IPS DF 4.7 (cell line): Measurements from ENCODE around the gene C1QA.
"Not testable (repeated sequence)": the region's sequence is repeated elsewhere in the genome, so short reads cannot be mapped to it uniquely, and the experiment has no call there.

Experiments
- DNase-seq: peaks from one replicate; pipeline ENCODE4 v3.0.0-alpha.2; 2013; ENCODE audit warnings: low spot score; ENCODE audit errors: extremely low read depth

The C1QA gene

DNA sequence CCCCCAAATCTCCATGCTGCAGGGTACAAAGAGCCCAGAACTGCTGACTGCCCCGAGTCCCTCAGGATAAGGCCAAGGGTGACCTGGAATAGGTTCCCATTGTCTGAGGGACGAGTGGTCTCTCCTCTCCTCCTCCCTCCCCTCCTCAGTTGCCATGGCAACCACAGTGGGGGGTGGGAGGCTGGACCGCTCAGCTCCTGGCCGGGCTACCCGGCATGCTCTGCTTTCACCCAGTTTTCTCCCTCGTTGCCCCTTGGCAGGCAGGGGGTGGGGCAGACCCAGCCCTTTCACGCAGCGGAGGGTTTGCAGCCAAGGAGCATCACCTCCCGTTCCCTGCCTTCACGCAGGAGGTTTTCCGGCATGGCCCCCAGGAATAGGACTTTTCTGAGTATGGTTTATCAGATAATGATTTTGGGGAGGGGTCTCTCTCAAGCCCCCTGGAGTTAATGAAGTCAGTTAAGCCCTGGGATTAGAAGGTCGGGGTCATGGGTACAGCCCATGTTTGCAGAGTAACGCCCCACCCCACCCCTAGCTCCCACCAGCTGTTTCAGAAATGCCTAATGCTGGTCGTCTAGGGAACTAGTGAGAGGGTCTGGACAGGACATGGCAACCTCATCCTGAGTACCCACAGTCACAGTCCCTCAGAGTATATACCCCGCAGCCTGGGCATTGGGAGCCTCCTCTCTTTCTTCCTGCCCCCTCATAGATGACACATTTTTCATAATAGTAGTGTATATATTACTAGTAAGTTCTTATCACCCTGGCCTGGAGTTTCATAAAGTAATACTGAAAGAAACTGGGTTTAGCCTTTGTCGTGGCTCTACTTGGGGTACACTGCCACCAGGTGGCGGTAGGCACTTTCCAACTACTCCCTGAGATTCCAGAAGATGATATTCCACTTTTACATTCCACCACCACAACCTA lies 37.3 kb downstream of the C1QA start:
- no peak for DNase-seq

DNA sequence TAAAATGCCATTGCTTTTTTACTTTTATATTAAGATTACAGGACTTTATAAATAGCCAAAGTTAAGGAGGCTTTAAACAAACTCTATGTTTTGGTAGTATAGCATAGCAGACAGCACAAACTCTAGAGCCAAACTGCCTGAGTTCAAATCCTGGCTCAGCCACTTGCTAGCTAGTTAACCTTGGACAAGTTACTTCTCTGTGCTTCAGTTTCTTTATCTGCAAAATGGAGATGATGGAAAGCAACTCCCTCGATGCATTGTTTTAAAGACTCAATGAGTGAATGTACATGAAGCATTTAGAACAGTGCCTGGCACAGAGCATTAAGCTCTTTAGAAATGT lies 38.0 kb downstream of the C1QA start:
- DNase-seq, result no peak

DNA sequence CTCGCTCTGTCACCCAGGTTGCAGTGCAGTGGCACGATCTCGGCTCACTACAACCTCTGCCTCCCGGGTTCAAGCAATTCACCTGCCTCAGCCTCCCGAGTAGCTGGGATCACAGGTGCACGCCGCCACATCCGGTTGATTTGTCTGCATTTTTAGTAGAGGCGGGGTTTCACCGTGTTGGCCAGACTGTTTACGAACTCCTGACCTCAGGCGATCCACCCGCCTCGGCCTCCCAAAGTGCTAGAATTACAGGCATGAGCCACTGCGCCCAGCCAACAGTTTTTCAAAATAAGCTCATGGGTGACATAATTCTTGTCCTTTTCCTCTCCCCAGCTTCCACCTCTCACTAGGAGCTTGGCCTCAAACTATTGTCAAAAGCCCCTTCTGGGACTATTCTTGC lies 39.7 kb downstream of the C1QA start:
- DNase-seq, result not testable (repeated sequence)

DNA sequence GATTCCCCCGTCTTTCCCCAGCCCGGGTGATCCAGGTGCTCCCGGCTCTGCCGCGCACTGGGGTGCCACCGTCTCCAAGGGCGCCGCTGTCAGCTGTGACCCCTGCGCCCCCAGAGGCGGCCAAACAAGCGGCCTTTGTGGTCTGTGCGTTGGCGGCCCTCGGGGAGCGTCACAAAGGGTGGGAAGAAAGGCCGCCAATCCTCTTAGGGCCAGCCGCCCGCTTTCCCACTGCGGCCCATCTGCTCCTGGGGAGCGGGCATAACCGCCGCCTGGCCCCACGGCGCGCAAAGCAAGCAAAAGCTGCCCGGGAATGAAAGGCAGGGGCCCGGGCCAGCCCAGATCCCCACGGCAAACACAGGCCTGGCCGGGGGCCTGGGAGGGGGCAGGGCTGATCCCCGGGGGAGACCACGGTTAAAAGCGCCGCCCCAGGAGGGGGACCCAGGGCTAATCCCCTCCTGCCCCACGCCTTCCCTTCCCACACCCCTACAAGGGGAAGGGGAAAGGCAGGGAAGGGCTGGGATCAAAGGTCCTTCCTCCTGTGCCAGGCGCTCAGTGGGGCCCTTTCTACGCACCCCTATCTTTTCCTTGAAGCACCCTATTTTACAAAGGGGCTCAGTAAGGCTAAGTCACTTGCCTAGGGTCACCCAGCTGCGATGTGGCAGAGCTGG lies 40.6 kb downstream of the C1QA start:
- no peak for DNase-seq

DNA sequence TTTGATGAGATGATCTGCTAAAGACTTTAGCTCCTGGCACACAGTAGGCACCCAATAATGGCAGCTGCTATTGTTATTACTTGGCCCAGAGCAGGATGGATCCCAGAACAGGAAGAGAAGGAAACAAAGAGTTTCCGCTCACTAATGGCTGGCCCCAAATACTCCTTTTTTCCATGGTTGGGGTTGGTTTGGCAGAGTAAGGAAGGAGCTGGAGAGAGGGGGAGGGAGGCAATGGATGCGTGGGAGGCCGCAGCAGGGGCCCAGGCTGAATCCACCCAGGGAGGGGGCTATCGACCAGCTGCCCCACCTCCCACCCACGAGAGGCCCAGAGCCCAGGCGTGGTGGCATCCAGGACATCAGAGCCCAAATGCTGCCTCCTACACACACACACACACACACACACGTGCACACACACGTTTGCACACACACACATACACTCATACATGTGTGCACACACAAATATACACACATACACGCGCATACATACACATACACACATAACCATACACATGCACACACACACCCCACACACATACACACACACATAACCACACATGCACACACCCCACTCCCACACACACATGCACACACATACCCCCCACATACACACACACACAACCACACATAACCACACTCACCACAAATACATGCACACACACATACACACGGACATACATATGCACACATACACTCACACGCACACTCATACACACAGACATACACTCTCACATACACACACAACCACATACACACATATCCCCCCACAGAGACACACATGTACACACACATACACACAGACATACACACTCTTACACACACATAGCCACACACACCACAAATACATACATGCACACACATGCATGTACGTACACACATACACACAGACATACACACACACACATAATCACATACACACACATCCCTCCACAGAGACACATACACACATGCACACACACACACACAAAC lies 41.8 kb downstream of the C1QA start:
- no peak for DNase-seq

DNA sequence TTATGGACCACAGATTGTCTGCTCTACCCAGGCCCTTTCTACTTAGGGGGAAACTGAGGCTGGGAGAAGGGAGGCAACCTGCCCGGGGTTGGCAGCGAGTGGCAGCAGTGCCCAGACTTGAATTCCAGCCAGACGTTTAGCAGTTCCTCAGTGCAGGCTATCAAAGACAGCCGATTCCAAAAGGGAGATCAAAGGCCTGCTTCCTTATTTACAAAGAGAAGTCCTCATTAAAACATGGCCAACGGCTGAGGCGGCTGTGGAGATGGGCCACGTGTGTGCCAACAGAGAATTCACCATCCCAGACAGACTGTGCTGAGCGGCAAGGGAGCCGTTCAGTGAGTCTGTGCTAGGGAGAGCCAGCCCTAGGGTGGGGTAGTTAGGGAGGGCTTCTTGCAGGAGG lies 44.3 kb downstream of the C1QA start:
- DNase-seq, result no peak

DNA sequence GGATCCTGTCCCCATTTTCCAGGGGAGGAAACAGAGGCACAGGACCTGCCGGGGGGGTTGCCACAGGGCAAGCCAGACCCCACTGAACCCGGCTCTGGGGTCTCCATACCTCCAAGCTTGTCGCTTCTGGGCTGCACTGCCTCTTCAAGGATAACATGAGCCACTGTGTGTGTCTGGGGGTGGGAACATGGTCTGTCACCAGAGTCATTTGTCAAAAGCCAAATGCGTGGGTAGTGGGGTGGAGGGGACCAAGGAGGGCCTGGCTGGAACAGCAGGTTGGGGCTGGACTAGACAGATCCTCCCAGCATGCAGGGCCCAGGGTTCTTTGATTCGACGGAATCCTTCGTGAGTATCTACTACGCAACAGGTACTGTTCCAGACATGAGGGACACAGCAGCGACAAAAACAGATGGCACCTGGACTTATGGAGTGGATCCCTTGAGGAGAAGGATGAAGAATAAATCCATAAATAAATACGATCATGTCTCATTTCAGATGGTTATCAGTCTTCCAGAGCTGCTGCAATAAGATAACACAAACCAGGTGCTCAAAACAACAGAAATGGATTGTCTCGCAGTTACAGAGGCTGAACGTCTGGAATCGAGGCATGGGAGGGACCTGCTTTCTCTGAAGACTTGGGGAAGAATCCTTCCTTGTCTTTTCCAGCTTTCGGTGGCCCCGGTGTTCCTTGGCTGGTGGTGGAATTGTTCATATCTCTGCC lies 45.3 kb downstream of the C1QA start:
- DNase-seq, result no peak

DNA sequence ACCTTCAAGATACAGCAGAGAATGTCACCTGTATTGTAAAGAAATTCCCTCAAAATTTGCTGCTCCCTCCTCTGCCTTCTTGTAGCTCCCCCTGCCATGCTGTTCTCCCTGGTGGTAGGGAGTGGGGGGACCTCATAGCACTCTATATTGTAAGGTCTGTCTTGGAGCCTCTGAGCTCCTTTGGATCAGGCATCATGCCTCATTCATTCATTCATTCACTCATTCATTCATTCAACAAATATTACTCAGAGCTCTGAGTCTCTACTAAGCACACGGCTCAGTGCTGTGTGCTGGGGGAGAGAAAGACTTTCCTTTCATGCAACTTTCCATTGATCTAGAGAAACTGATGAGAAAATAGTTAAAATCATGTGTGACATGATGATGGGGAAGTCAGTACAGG lies 47.1 kb downstream of the C1QA start:
- no peak for DNase-seq

DNA sequence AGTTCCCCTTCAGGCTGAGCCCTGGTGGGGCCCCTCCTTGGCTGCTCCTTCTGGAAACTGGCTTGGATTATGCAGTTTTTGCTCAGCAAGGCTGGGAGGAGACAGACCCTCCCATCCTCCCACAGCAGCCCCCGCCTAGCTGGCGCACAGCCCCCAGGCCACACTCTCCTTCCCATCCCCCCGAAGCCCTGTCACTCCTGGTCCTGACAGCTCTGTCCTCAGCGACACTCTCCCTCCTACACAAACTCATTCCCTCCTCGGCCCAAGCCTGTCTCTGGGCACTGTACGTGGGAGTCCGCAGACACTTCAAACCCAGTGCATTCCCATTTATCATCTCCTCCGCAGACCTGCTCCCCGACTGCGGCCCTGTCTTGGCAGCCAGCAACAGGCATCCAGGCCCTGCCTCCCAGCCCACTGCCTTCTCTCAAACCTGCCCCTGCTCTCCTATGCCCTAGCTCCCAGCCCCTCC lies 49.2 kb downstream of the C1QA start:
- no peak for DNase-seq

DNA sequence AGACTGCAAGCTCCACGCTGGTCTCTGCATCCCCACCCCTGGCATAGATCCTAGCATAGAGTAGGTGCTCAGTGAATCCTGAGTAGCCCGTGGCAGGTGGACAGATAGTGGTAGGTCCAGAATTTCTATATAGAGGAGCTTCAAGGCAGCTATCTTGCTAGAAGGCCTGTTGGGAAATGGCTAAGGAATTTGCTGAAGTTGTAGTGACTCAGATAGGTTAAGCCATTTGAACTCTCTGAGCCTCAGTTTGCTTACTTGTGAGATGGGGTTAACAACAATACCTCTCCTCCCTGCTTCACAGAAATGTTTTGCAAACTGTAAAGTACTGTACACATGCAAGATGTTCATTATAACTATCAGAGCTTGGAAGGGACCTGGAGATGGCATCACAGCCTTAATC lies 50.8 kb downstream of the C1QA start:
- DNase-seq, result no peak

DNA sequence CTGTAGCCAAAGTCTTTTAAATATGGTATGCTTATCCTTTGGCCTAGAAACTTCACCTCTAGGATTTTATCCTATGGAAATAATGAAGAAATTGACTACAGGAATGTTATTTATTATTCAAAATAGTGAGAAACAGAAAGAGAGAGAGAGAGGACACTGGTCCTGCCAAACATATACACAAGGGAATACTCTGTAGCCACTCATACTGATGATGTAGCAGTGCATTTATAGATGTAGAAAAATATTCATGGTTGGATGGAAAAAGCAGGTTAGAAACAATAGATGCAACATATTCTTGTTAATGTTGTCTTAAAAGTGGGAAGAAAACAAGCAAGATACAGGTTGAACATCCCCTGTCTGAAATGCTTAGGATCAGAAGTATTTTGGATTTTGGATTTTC lies 52.0 kb downstream of the C1QA start:
- DNase-seq, result no peak
